ENCODE measurements around the gene DNAJA3. TPM values are rescaled to one million over a fixed set of nuclear protein-coding genes. Genes with fewer than 3 reads are reported as not detected.

Gene DNAJA3
- total RNA-seq, 1 donor from 2014 or later: 71.2 TPM

GRCh38 chr16:4481526-4481925, 55.9 kb downstream of the DNAJA3 start:
- H3K36me3 ChIP-seq (ENCODE audit: control insufficient read depth, insufficient read depth, low read length): no peaks in the 10 kb centered on the region
- H3K4me3 ChIP-seq (ENCODE audit: low read depth, low read length): no peak overlapping the region
- H3K27me3 ChIP-seq (ENCODE audit: control insufficient read depth, insufficient read depth, low read length): no peaks in the 10 kb centered on the region
- TF ChIP-seq CTCF (IDR thresholded peaks at IDR 0.05; ENCODE audit: insufficient read depth, low read length, poor library complexity, severe bottlenecking): no peak
- no peak for DNase-seq (ENCODE audit: low read depth)

- H3K36me3 ChIP-seq (ENCODE audit: control insufficient read depth, insufficient read depth, low read length): no peaks in the 10 kb centered on the region
- H3K4me3 ChIP-seq (ENCODE audit: low read depth, low read length): no peak overlapping the region
- no peak for TF ChIP-seq CTCF (IDR thresholded peaks at IDR 0.05; ENCODE audit: insufficient read depth, low read length, poor library complexity, severe bottlenecking)
- no peaks in the 10 kb centered on the region for H3K27me3 ChIP-seq (ENCODE audit: control insufficient read depth, insufficient read depth, low read length)
- DNase-seq (ENCODE audit: low read depth): no peak
Observed at GRCh38 chr16:4481963-4482362, 56.3 kb downstream of the DNAJA3 start.

GRCh38 chr16:4486126-4486893, 60.6 kb downstream of the DNAJA3 start:
- no peaks in the 10 kb centered on the region for H3K36me3 ChIP-seq (ENCODE audit: control insufficient read depth, insufficient read depth, low read length)
- no peaks in the 10 kb centered on the region for H3K27me3 ChIP-seq (ENCODE audit: control insufficient read depth, insufficient read depth, low read length)
- DNase-seq (ENCODE audit: low read depth): no peak
- no peak overlapping the region for H3K4me3 ChIP-seq (ENCODE audit: low read depth, low read length)
- no peak for TF ChIP-seq CTCF (IDR thresholded peaks at IDR 0.05; ENCODE audit: insufficient read depth, low read length, poor library complexity, severe bottlenecking)

GRCh38 chr16:4487955-4488498, 62.4 kb downstream of the DNAJA3 start:
- H3K4me3 ChIP-seq (ENCODE audit: low read depth, low read length): no peak overlapping the region
- no peak for TF ChIP-seq CTCF (IDR thresholded peaks at IDR 0.05; ENCODE audit: insufficient read depth, low read length, poor library complexity, severe bottlenecking)

GRCh38 chr16:4488499-4488967, 62.9 kb downstream of the DNAJA3 start:
- no peak overlapping the region for H3K4me3 ChIP-seq (ENCODE audit: low read depth, low read length)
- no peaks in the 10 kb centered on the region for H3K36me3 ChIP-seq (ENCODE audit: control insufficient read depth, insufficient read depth, low read length)
- no peaks in the 10 kb centered on the region for H3K27me3 ChIP-seq (ENCODE audit: control insufficient read depth, insufficient read depth, low read length)
- TF ChIP-seq CTCF (IDR thresholded peaks at IDR 0.05; ENCODE audit: insufficient read depth, low read length, poor library complexity, severe bottlenecking): no peak
- no peak for DNase-seq (ENCODE audit: low read depth)

More at GRCh38 chr16:4487955-4488498, 62.4 kb downstream of the DNAJA3 start:
- peak; percentile 61 for DNase-seq (ENCODE audit: low read depth)
- H3K27me3 ChIP-seq (ENCODE audit: control insufficient read depth, insufficient read depth, low read length): no peaks in the 10 kb centered on the region
- H3K36me3 ChIP-seq (ENCODE audit: control insufficient read depth, insufficient read depth, low read length): no peaks in the 10 kb centered on the region

All from kidney epithelial cell (primary cell).